ENCODE measurements around the gene PRKD2.

DNA sequence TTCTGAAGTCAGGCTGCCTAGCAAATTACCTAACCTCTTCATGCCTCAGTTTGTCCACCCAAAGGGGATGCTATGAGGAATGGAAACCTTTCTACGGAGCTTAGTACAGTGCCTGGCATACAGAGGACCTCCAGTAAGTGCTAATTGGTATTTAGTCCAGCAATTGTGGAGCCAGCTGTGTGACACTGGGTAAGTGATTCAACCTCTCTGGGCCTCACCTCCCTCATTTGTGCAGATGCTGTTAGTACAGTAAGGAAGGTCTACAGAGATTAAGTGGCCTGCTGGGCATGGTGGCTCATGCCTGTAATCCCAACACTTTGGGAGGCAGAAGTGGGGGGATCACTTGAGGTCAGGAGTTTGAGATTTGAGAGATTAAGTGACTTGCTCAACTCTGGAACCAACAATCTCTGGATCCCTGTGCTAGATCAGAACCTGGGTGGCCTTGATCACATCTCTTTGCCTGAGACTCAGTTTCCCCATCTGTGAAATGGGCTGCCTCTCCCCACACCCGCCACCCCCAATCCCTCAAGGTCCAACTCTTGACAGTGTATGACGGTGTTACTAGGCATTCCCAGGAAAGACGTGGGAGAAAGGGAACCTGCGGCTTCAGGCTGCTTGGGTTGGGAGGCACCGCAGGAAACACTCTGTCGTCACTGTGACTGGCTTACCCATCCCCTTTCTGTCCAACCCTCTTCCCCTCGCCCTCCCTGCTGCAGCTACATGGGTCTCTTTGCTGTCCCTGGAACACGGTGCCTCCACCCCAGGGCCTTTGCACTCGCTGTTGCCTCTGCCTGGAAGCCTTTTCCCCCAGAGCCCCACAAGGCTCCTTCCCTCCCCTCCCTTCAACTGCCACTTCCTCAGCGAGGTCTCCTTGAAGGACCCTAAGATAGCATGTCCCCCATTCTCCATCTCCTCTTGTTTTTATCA, 18.3 kb downstream of the PRKD2 start:
- TF ChIP-seq GATA2 (IDR thresholded peaks at IDR 0.05; ENCODE audit: low read depth, low read length): no peak
- TF ChIP-seq GATA3 (IDR thresholded peaks at IDR 0.05; ENCODE audit: low read depth, low read length): no peak
